ENCODE results near the gene ACSS3.

- no peak for TF ChIP-seq CTCF (conservative IDR thresholded peaks at IDR 0.05 in 1 of 2, IDR thresholded peaks at IDR 0.05 in 1 of 2; ENCODE audit: extremely low read depth in 1 of 2, insufficient read depth in 1 of 2, low read depth in 1 of 2, low read length in 2 of 2)
- no peak for TF ChIP-seq EZH2 (IDR thresholded peaks at IDR 0.05; ENCODE audit: borderline replicate concordance, low read length)
These were observed 226.1 kb downstream of the ACSS3 start for GRCh38 chr12:81303935-81304334.
